DMS79 (cell line): ENCODE measurements around the gene MYO3A.
"Not testable (repeated sequence)": the region's sequence is repeated elsewhere in the genome, so short reads cannot be mapped to it uniquely, and the experiment has no call there.

Experiments used
- DNase-seq: peaks from one replicate; lab custom pipeline; 2025; lab: John Stamatoyannopoulos, UW

The MYO3A gene

DNA sequence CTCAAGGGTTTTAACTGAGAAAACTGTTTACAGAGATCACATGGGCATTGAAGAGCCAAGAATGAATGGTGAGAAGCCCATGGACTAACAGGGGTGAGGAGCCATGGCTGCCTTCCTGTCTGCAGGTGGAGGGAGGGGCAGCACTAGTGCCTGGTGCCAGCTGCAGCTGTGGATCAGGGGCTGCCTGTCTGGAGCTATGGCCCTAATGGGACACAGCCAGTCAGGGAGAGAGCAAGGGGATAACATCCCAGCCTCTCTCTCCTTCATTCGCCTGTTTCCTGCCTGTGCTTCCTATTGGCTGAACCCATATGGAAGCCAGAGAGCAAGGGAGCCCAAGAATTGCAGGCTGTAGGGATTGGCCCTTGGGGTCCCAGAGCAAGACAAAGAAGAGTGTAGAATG, 156.7 kb downstream of the MYO3A start:
- no peak for DNase-seq

DNA sequence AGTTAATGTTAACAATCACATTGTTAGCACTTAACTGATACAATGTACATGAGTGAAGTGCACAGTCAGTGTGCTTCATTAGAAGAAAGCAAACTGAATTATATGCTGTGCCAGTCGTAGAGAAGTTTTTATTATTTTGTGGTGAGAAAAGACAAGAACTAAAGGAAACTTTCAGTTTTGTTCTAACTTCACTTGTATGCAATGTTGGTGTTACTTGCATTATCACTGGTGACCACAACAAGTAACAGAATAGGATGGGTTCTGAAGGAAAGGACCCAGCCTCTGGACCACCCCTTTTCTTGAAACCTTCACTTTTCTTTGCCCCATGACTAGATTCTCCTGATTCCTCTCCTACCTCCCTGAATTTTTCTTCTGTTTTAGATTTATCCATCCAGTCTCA, 159.2 kb downstream of the MYO3A start:
- no peak for DNase-seq

DNA sequence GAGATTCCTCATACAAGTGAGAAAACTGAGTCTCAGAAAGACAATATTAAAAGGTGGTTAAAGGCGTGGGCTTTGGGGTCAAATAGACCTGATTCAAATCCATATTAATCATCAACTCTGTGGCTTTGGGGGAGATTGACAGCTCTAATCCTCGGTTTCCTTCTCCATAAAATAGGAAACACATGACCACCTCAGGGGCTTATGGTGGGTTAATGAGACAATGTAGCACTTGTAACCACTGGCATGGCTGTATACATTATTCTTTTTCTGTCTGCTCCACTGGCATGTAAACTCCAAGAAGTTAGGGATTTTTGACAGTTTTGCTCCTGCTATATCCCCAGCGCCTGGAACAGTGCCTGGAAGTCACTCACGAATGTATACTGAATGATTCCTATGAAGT, 161.8 kb downstream of the MYO3A start:
- no peak for DNase-seq

DNA sequence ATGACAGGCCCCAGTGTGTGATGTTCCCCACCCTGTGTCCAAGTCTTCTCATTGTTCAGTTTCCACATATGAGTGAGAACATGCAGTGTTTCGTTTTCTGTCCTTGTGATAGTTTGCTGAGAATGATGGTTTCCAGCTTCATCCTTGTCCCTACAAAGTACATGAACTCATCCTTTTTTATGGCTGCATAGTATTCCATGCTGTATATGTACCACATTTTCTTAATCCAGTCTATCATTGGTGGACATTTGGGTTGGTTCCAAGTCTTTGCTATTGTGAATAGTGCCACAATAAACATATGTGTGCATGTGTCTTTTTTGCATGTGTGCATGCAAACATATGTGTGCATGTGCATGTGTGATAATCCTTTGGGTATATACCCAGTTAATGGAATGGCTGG, 163.5 kb downstream of the MYO3A start:
- DNase-seq, result not testable (repeated sequence)

DNA sequence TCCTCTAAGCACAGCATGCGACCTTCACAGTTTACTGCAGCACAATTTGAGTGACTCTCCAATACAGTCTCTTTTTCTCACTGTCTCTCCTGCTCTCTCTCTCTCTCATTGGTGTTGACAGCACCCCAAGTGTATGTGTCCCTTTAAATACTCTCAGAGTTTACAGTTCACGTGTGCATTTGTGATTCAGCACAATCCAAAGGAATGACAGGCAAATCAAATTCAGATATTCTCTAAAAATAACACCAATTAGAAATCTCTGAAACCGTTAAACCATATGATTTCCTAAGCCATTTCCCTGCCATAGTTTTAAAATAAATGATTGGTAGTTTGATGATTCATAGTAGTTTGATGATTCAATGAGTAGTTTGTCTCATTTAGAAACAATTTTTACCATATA, 178.5 kb downstream of the MYO3A start:
- DNase-seq, result no peak

DNA sequence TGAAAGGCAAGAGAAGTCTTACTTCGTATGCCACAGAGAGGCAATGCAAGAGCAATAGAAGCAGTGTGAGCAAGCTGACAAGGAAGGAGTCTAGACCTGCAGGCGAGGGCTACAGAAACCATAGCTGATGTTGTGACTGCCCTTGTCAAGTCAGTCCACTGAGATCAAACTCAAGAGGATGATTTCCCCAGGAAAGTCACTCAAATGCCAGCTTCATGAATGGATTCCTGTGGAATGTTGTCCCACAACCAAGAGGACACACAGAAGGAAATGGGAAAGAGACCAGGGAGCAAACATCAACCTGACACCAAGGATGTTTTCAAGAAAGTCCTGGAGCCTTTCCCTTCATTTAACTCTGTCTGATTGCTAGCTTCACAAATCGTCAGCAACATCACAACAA, 204.6 kb downstream of the MYO3A start:
- DNase-seq, result no peak

DNA sequence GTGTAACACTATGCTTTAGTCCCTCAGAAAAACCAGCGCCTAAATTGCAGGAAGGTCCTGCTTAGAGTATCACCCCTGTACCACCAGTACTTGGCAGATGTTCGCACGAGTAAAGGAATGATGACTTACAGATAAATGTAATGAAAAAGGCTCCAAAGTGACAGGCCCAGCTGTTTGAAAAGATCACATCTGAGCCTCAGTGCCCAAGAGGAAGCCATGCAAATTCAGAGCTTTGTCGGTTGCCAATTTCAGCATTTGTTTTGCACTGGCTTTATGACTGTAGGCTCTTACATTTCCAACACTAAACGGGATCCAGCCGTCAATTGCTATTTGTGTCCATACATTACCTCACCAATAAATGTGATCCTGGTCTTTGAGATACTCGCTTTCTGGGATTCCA, 222.0 kb downstream of the MYO3A start:
- no peak for DNase-seq

DNA sequence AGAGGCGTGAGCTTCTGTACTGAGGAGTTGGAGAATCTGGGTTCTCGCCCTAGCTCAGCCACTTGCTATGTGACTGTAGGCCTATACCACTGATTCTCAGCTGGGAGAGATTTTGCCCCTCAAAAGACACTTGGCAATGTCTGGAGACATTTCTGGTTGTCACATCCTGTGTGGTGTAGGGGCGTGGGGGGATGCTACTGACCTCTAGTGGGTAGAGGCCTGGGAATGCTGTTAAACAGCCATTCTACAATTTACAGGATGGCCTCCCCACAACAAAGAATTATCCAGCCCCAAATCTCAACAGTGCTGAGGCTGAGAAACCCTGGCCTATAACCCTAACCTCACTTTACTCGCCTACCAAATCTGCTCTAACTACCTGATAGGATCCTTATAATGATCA, 223.7 kb downstream of the MYO3A start:
- no peak for DNase-seq

DNA sequence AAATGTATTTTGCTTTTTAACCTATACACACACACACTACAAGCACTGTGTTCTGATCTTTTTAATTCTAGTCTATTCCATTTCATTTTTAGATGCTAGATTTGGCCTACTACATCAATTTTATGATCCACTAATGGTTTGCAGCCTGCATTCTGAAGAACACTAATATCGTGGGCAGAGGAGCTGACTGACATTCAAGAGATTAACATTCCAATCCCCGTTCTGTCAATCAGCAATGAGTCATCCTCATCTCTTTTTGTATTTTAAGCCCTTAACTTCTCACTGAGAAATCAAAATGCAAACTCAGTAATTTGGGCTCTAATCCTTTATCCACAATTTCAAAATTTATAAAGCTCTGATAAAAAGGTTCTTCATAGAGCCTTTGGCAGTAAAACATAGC, 235.4 kb downstream of the MYO3A start:
- no peak for DNase-seq

DNA sequence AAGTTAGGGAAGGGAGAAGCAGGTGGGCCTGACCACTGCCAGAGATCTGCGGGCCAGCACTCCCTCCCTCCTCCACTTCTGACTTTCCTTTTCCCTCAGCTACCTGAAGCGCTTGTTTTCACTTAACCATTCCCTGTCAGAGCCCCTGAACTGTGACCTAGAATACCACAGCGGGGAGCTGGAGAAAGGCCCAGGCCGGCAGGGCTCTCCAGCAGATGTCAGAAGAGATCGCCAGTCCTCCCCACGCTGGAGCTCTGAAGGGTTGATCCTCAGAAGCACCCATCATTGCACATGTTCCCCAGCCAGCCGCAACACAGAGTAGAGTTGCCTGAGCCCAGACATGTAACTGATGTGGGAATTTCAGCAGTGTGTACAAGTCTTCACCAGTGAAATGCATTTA, 238.1 kb downstream of the MYO3A start:
- DNase-seq, result no peak

DNA sequence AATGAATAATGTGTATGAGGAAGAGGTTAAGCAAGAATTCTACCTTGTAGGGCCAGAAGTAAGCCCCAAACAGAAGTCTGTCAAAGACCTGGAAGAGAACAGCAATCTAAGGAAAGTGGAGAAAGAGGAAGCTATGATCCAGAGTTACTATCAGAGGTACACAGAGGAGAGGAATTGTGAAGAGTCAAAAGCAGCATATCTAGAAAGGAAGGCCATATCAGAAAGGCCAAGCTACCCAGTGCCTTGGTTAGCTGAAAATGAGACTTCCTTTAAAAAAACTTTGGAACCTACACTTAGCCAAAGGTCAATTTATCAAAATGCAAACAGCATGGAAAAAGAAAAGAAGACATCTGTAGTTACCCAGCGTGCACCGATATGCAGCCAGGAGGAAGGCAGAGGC, 239.8 kb downstream of the MYO3A start:
- no peak for DNase-seq

DNA sequence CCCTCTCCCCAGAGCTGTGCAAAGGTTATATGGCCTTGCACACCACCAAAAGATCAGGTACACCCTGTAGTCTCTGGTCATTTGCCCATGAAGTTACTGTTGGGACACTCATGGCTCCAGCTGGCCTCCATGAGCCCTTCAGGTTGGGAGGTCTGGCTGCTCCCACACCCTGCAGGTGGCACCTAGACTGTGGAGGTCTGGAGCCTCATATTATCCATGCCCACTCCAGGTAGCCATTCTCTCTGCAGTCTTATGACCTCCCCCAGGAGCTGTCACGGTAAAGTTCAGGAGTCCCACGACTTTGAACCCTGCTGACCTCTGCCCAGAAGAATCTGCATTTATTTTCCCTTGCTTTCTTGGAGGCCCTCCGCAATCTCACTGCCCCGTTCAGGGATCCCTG, 243.3 kb downstream of the MYO3A start:
- DNase-seq, result no peak

DNA sequence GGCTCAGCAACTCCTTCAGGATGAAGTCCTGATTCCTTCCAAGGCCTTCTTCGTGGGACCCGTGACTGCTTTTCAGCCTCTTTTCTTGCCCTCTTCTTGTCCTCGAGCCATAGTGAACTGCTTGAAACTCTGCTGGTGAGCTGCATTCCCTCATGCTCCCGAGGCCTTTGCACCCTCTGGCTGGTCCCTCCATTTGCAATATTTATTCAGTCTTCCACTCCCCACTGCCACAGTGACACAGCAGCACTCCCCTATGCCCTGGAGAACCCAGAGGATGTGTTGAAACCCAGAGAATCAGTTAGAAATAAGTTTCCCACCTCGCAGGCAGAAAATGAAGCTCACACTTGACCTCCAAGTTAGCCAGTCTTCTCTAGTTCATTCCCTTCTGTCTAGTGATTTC, 260.2 kb downstream of the MYO3A start:
- no peak for DNase-seq

DNA sequence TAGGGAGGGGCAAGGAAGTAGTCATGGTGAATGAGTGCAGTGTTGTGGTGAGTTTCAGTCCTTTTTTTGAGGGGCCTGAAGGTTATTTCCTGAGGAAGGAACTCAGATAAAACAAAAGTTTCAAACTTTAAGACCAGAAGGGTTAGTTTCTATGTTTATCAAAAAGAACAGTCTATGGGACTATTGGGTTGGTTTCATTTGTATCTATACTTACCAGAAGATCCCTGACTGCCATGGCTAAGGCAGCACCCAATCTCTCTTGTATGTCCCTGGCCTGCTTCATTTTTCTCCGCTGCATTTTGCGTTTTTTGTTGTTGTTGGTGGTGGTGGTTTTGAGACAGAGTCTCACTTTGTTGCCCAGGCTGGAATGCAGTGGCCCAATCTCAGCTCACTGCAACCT, 263.2 kb downstream of the MYO3A start:
- no peak for DNase-seq

DNA sequence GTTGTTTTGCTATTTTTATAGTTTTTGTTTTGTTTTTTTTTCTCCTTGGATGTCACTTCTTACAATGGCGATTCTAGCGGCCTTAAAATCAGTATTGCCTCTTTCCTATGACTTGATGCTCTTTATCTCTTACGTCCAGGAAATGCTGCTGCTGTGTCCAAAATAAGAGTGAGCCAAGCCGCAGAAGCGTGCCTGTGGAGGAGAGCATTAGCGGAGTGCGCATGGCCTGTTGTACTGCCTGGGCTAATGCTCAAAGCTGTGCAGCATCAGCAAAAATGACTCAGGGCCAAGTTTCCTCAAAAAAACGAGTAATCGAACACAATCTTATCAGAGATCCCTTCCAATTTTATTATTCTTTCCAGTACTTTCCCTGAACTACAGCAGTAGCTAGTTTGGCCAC, 264.1 kb downstream of the MYO3A start:
- DNase-seq, result no peak

DNA sequence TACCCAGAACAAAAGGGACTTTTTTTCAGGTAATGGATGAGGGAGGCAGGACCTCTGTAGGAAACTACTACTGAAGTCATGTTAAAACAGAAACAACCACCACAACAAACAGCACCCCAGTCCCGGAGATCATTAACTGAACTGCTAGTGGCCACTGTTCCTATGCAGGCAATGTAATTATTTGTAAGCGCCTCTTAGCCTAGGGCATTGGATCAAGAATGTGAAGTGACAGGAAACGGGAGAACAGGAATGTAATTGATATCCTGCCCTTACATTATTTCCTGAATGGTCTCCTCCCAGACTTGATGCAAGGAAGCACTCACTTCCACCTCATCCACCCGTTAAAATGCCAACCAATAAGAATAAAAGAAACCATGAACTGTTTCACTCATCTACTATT, 265.8 kb downstream of the MYO3A start:
- no peak for DNase-seq

DNA sequence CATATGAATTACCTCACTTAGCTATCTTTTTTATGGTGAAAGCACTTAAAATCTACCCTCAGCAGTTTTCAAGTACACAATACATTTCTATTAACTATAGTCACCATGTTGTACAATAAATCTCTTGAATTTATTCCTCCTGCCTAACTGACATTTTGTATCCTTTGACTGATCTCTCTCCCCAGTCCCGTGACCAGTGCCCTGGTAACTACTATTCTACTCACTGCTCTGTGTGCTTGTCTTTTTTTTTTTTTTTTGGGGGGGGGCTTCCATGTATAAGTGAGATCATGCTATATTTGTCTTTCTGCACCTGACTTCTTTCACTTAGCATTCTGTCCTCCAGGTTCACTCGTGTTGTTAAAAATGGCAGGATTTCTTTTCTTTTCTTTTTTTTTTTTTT, 271.2 kb downstream of the MYO3A start:
- no peak for DNase-seq

DNA sequence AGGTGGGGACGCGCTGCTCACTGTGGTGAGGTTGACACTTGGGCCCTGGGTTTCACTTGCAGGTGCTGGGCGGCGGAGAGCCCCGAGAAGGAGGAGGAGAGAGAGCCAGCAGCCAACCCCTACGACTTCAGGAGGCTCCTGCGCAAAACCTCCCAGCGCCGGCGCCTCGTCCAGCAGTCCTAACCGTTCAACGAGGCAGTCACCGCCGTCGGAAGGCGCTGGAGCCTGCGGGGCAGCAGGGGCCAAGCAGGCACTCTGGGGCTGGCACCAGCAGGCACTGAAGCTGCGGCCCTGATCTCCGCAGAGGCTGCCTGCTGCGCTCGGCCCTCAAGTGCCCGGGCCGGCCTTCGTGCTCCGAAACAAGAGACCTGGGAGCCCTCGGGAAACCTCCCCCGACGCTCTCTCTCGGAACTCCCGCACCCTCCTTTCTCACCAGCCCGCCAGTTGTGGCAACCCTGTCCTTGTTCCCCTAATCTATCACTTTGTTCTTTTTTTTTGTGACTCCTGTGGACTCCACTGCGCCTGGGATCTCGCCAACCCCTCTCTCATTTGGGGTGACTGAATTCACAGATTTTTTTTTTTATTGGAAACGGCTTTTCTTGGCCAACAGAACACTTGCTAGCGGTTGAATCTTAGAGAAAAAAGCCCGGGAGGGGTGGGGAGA, 277.9 kb downstream of the MYO3A start:
- no peak for DNase-seq

DNA sequence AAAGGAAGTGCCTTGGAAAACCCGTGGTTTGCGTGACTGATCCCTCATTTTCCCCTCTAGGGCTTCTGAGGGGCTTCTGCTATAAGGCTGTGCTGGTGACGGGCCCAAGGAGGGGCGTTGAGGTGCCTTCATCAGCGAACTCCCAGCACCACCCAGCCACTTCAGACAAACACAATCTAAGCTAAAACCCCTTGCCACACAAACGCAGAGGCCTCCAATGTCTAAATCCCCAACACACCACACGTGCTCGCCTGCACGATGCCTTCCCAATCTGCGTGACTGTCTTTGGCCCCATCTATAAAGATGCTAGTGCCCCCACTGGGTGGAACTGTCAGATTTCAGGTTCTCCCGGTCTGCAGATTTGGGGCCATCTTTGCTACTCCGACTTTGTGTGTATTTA, 278.5 kb downstream of the MYO3A start:
- DNase-seq, result no peak

DNA sequence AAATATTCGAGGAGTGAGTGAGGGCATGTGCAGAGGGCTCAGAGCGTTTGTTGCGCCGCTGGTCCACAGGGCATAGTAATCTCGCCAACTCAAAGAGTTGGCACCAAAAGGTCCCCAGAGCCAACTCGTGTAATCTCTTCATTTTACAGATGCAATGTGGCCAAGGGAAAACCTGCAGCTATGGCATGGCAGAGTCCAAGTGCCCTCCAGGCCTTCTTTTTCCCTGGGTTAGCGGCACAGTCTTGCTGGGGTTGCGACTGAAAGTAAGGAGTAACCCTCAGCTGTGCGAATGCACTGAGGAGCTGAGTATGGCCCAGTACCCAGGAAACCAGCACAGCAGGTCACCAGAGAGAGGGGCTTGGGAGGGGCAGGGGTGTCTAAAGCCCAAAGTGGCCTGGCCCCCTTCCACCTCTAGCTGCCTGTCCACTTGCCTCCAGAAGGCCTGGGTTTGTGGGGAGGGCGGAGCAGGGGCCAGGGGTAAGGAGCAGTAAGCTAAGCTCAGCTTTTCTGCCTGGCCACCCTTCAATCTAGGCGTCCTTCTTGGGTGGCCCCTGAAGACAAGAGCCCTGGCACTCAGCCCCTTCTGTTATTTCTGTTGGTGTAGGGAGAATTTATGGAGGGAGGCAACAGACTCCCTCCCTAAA, 279.2 kb downstream of the MYO3A start:
- no peak for DNase-seq

DNA sequence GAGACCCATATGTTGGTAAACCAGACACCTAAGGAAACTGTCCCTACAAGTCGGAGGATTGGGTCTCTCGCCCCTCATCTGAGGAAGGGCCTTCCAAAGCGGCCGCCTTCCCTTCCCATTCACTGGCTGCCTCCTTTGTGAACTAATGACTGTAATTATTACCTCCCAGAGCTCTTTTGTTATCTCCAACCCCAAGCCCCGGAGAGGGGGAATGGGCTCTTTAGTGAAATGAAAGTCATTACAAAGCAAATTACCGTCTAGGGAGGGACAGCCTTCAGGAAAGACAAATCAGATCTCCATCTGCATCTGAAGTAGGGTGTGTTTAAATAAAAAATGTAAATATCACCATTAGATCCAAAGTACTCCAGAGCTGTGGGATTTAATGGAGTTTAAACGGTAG, 280.0 kb downstream of the MYO3A start:
- DNase-seq, result peak; percentile 40

DNA sequence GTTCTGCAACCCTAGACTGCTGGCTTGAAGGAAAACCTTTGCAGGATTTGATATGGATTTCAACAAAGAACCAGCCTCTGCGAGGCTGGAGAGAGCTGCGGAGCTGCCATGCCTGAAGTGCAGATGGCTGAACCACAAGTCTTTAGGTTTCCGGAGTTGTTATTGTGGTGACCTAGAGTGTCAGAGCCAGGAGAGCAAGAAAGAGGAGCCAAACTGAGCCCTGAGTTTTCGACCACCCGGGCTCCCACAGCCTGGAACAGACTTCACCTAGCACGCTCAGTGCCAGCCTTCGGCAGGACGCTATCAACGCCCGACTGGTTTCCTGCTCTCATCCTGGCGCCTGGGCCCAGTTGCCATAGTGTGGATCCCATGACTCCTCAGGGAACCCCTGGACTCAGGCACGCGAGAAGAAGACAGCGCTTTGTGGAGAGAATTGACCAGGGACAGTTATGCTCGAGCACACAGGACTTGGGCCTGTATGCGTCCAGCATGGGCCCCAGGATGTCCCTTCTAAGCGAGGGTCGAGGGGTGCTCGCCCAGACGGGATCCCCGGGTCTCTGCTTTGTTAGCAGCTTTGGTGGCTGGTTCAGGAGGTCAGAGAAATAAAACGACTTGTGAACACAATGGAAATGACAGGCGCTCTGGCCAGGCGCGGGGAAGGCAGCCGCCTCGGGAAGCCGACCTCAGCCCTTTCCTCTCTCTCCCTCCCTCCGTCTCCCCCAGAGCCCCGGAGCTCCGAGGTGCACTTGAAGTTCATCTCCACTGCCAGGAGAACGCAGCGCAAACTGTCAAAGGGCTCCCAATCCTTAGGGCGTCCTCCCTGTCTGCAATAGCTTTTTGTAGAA, 280.7 kb downstream of the MYO3A start:
- DNase-seq, result peak; percentile 26

DNA sequence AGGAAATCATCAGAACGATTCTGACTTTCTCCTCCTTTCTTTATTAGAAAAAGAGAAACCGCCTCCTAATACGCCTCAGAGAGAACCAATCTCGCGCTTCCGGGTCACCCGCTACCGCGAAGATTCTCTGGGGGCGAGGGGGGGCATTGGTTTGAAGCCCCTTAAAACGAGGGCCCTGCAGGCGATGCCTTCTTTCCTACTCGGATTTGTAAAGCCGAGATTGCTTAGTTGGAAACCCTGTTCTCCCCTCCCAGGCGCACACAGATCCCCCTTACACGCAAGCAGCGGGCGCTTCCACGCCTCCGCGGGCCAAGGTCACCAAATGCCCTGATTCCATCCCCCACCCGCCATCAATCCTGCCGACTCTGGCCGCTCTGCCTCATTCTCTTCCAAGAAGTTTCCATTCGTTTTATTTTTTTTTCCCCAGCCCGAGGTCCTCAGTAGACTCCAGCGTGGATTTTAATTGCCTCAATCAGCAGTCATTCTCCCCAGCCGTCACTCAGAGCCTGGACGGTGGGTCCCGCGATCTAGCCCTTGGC, 281.4 kb downstream of the MYO3A start:
- DNase-seq, result peak; percentile 26
